GM18508 (cell line): ENCODE measurements around the gene TM2D3.
"Not testable (repeated sequence)": the region's sequence is repeated elsewhere in the genome, so short reads cannot be mapped to it uniquely, and the experiment has no call there.

Experiments used
- ATAC-seq: cut with Tn5 transposase; IDR thresholded peaks from one replicate; pipeline ENCODE4 v1.9.1; 2021; ENCODE audit warnings: moderate number of reproducible peaks; ENCODE audit not compliant: insufficient read depth, unreplicated experiment

TM2D3 gene

DNA sequence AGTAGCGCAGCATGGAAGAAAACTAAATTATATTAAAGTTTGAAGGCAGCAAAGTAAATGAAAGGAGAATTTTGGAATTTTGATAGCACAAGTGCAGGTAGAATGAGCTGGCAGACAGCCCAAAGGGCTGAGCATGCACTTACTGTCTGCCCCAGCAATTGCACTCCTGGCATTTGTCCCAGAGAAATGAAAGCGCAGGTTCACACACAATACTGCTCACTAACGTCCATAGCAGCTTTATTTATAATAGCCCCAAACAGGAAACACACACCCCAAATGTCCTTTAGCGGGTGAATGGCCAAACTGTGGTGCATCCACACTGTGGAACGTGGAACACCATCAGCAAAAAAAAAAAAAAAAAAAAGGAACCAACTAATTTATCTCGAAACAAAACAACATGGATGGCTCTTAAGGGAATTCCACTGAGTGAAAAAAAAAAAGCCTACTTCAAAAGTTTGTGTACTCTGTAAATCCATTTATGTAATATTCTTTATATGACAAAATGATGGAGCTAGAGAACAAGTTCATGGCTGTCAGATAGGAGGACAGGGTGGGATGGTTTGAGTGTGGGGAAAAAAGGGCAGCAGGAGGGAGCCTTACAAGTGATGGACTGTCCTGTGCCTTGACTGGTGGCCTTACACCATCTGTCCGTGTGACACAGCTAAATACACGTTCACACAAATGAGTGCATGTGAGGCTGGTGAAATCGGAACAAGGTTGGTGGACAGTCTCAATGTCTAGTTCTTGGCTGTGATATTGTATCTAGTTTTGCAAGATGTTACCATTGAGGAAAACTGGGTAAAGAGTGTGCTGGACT, 6.0 kb upstream of the TM2D3 start:
- no peak for ATAC-seq

DNA sequence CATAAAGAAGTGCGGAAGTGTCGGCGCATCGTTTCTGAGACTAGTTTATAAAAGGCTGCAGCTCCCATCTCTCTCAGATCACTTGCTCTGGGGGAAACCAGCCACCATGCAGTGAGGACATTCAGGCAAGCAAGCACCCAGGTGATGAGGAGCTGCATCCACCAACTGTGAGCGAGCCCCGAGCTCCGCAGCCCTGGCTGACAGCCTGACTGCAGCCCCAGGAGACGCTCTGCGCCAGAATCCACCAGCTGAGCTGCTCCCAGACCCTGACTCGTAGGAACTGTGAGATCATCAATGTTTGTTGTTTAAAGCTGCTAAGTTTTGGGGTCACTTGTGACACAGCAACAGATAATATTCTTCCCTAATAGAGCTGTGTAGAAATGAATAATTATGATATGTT, 5.0 kb upstream of the TM2D3 start:
- no peak for ATAC-seq

DNA sequence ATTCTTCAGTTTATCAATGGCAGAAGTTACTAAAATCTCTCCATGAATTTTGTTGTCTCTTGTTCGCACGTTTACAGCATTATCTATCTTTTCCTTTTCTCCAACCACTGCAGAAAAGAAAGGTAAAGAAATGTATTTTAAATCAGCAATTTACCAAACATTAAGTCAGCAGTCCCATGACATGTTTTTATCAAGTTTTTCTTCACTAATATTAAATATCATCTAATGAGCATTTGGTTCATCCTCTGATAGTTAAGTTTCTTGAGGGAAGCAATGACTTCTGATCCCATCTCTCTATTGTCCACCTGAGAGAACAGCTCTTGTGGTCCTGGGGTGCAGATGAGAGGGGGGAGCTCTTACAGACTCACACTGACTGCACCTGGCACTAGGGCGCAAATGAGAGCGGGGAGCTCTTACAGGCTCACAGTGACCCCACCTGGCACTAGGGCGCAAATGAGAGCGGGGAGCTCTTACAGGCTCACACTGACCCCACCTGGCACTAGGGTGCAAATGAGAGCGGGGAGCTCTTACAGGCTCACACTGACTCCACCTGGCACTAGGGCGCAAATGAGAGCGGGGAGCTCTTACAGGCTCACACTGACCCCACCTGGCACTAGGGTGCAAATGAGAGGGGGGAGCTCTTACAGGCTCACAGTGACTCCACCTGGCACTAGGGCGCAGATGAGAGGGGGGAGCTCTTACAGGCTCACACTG, 2.6 kb upstream of the TM2D3 start:
- ATAC-seq = not testable (repeated sequence)

DNA sequence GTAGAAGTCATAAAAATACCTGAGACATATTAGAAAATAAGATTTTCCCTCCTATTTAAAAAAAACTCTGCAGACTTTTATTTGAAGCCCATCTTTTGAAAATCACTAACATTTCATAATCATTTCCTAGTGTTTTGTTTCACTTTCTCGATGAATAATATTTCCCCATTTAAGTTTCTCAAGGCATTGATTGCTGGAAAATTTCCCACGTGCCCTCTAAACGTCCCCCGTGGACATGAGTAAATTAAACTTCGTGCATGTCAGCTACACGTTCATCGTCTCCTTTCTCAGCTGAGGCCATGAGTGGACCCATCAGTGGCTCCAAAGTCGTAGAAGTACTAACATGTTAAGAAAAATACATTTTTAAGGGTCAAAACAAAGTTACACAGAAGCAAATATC, 2.0 kb upstream of the TM2D3 start:
- no peak for ATAC-seq

DNA sequence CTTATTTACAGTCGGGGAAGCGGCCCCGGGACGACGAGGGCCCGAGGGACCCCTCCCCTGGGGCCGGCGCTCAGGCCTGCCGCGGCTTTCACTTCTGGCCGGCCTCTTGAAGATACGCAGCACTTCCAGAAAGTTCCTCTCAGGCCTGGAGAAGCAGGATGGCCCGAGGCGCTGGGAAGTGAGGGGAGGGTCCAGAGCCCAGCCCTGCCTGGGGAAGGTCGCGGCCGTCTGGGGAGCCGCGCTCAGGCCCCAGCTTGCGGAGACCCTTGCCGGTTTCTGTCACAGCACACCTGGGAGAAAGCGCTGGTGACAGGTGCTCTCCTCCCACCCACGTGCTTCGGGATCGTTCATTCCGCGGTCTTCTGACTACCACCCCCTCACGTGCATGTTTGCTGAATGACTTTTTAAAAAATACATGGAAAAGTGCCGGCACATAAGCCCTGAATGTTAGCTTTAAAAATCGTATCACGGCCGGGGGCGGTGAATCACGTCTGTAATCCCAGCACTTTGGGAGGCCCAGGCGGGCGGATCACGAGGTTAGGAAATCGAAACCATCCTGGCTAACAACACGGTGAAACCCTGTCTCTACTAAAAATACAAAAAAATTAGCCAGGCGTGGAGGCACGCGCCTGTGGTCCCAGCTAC, 727 bp upstream of the TM2D3 start:
- ATAC-seq = no peak

DNA sequence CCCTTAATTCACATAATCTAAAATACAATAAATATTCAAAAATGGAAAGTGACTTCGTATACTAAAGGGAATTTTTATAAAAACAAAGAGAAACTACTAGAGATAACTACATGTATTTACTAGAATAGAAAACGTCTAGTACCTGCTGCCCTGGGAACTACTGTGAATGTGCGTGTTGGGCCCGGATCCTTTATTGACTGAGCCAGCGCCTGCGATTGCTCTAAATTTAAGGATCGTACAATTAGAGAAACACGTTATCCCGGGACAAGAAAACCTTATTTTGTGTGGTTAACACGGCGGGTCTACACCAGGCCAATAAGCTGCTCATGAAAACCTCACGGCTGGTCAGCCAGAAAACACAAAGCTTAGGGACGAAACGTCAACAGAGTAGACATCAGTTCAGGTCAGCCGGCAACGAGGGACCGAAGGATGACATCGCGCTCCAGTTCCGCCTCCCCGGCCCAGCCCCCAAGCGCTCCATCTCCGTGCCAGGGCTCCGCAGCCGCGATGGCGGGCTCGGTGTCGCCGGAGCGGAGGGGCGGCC, 555 bp downstream of the TM2D3 start:
- ATAC-seq = peak; percentile 26

DNA sequence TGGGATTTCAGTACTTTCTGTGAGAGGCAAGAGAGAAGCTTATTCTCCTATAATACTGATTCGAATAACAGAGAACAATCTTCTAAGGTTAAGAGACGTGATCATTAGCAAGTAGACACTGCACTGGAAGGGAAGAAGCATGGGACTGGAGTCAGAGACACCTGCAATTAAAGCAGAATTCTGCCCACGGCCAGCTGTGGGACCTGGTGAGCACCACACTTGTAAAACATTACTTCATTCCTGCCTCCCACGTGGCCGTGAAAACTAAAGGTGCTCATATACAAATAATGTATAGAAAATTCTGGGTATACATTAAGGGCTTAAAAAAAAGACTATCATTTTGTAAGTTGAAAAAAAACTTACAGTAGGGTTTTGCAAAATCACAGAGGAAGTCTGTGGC, 2.0 kb downstream of the TM2D3 start:
- ATAC-seq = no peak

DNA sequence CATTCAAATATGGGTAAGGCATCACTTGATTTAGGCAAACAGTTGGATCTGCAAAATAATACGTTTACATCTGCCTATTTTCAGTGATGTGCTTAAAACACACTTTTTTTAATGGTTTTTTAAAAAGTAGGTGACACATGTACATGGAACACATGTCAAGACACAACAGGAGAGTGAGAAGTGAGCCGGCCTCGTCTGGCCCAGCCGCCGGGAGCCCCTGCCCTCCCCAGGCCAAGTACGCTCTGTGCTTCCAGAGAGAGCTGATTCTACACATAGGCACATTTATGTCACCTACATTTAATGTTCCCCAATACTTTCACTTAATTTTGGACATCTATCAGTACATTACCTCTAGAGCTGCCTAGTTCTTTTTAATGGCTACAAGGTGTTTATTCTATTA, 3.8 kb downstream of the TM2D3 start:
- ATAC-seq = no peak

DNA sequence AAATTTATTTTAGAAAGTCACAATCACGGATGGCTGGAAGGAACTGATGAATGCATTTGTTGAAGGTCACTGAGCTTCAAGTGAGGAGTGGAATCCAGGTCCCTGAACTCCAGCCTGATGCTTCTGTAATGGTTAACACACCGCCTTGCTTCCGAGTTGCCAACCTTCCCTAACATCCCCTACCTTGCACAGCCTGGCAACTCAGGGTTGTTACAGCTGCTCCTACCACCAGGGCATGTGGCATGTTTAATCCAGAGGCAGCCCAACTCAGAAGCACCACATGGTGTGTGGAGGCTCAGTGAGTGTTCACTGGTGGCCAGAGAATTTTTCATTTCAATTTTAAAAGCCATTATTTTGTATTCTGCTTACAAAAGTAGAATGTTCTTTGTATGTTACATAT, 4.9 kb downstream of the TM2D3 start:
- ATAC-seq = no peak

DNA sequence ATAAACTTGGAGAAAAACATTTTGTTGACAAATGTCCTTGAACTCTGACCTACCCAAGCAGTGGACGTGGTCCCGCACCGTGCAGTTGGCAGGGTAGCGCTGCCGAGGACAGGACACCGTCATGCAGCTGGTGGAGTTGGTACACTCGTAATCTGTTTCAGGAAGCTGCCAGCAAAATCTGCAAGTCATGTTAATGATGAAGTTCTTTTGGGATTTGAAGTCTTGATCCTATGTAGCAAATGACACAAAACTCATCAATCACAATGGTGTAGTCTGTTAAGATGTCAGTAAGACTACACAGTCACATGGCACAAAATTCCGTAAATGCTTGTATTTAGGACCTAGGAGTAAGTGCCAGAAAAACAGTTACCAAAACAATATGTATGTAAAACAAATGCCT, 5.5 kb downstream of the TM2D3 start:
- ATAC-seq = no peak

DNA sequence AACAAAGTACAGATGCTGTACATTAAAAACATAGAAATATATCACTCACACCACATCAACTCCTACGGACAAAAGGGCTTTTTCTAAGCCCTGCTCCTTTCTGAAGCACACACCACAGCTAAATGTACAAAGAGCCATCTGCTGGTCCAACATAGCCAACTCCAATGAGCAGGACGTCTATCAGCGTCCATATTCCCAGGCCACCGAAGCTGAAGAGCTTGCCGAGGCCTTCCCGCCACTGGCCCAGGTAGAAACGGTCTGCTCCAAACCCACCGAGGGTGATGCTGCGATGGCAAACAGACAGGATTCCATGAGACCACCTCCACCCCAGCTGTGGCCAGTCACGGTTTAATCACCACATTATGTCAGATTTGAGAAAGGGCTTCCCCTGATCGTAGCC, 9.8 kb downstream of the TM2D3 start:
- ATAC-seq = no peak

DNA sequence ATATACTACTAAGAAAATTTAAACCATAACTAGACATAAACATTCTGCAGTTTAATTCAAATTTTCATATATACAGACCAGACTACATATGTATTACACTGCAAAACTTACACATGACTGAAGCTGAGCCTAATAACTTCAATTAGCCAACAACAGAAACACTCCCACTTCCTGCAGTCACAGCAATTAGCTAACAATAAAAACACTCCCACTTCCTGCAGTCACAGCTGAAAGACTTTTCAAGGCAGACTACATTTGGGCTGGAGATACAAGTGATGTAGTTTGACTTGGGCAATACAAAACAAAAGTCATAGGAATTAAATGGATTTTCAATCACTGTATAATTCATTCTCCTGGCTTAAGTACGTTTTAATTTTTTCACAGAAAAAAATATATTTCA, 10.3 kb downstream of the TM2D3 start:
- no peak for ATAC-seq

DNA sequence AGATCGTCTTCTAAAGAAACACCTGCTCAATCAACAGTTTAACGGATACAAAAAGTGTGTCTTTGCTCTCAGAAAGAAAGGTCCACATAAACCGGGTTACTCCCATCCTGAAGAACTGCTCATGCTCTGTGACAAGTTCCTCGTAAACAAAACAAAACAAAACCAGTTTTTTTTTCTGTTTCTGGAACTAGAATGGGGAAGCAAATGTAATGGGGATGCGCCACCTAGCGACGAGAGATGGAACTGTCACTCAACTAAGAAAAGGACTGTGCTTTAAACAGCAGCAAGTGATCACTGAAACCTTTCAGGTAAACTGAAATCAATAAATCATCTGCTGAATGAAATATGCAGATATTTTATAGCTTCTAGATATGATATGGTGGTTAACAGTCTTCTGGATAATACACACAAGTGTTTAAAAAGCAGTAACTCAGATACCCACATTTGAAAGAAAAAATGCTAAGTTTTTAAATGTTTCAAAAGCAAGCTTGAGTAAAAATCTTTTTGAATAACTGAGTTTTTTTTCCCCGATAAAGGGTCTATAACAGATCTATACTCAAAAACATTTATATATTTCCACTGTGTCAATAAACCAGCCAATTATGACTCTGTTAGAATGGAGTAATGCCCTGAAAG, 10.9 kb downstream of the TM2D3 start:
- ATAC-seq = no peak

DNA sequence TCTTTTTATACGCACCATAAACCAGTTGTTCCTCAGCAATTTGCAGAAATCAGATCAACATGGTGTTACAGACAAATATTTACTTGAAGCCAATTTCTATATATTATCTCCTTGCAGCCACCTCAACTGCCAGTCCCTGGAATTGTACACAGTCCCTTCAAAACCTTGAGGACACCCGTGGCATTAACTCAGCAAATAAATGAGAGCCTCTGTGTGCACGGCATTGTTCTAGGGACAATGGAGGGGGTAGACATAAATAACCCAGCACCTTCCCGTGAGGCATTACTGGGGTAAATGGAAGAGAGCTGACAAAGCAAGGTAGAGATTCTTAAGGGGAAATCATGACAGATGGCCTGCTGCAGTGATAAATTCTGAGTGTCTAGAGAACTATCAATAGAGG, 12.5 kb downstream of the TM2D3 start:
- ATAC-seq = no peak

DNA sequence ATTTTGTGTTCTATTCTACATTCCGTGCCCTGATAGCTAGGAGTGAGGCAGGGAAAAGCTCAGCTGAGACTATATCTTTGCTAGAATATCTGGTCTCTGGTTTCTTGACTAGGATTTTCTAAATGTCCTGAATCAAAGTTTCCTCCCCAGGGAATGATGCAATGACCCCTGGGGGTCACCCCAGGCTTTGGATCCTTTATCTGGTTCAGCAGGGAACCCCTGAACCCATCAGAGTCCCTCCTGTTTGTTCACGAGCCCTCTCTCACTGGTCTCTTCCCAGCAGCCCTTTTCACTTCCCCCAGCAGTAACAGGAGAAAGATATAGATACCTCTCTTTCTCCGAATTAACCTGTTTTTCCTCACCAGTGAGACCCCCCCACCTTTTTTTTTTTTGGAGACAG, 14.3 kb downstream of the TM2D3 start:
- no peak for ATAC-seq

DNA sequence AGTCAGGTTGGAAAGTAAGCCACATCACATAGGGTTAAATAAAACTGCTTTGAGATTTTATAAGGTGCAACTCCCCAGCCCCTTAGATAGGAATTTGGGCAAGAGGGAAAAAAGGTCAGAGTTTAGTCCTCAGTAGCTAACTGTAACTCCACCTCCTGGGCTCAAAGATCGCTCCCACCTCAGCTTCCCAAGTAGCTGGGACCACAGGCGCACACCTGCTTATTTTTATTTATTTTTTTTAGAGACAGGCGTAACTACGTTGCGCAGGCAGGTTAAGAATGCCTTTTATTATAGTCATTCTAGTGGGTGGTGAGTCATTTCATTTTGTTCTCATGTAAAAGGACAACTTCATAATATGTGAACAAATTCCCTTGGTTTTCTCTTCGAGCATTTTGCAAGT, 14.7 kb downstream of the TM2D3 start:
- ATAC-seq = no peak

DNA sequence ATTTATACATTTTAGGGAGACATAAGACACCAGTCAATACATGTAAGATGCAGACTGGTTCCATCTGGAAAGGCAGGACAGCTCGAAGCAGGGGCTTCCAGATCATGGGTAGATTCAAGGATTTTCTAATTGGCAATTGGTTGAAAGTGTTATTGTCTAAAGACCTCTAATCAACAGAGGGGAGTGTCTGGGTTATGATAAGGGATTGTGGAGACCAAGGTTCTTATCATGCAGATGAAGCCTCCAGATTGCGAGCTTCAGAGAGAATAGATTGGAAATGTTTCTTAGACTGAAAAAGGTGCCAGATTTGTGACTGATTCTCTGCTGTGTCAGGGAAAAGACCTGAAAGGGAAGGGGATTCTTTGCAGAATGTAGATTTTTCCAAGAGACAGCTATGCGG, 15.1 kb downstream of the TM2D3 start:
- ATAC-seq = no peak

DNA sequence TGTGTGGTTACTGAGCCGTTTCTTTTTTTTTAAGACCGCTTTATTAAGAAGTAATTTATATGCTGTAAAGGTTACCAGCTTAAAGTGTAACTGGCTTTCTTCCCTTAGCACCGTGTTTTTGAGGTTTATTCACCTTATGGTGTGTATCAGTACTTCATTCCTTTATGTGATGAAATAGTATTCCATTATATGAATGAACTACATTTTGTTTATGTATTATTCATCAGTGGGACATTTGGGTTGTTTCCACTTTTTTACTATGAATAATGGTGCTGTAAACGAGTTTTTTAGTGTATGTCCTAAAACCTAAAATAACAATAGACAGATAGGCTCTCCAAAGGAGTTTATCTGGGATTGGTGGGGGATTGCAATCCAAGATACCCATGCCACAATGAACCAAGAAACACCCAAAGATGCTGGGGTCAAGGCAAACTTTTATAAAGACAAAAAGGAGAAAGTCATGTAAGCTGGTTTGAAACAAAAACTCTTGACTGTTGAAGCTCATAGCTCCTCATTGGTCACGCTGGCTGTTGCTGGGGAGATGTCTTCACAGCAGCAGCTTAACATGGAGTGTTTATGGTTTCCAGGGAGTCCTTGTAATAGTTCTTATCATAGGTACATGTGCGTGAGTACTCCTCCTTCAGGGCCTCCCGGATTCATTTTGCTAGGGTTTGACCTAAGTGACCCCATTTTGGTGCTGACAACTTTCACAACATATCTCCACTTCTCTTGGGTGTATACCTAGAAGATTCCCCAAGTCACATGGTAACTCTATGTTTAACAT, 16.0 kb downstream of the TM2D3 start:
- no peak for ATAC-seq

DNA sequence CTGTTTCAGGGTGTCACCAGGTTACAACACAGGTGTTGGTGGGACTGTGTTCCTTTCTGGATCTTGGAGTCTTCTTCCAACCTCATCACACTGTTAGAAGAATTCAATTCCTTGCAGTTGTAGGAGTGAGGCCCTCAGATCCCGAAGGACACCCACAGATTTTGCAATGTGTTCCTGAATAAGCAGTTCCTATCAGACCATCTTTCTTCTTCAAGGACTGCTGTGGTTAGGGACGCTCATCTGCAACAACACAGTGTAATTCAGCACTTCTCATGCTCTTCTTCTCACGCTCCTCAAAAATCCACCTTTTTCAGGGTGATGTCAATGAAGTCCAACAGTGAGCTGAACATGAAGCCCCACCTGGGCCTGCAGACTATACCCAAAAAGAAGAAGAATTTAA, 18.8 kb downstream of the TM2D3 start:
- no peak for ATAC-seq

DNA sequence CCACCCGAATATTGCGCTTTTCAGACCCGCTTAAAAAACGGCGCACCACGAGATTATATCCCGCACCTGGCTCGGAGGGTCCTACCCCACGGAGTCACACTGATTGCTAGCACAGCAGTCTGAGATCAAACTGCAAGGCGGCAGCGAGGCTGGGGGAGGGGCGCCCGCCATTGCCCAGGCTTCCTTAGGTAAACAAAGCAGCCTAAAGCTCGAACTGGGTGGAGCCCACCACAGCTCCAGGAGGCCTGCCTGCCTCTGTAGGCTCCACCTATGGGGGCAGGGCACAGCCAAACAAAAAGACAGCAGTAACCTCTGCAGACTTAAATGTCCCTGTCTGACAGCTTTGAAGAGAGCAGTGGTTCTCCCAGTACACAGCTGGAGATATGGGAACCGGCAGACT, 25.5 kb downstream of the TM2D3 start:
- not testable (repeated sequence) for ATAC-seq
